HG03354 (cell line): Measurements from ENCODE around the gene FNIP1.
"Not testable (repeated sequence)": the region's sequence is repeated elsewhere in the genome, so short reads cannot be mapped to it uniquely, and the experiment has no call there.

ENCODE experiments used
- ATAC-seq: cut with Tn5 transposase; IDR thresholded peaks from one replicate; pipeline ENCODE4 v1.9.1; 2021; ENCODE audit warnings: mild to moderate bottlenecking; ENCODE audit not compliant: unreplicated experiment, poor library complexity, severe bottlenecking

FNIP1 gene

DNA sequence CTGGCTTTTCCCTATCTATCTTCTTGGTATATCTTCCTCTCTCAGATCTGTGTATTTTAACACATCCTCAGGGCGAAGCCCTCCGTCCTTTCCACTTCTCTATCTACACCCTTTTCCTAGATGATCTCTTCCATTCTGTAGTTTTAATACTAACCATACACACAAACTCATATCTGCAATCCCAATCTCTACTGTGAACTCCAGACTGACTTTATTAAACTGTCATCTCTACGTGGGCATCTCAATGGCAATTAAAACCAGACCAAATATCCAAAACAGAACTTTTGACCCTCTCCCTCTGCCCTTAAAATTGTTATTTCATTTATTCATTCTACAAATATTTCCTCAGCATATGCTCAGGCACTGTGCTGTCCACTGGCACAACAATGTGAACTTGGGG, 7.1 kb downstream of the FNIP1 start:
- no peak for ATAC-seq

DNA sequence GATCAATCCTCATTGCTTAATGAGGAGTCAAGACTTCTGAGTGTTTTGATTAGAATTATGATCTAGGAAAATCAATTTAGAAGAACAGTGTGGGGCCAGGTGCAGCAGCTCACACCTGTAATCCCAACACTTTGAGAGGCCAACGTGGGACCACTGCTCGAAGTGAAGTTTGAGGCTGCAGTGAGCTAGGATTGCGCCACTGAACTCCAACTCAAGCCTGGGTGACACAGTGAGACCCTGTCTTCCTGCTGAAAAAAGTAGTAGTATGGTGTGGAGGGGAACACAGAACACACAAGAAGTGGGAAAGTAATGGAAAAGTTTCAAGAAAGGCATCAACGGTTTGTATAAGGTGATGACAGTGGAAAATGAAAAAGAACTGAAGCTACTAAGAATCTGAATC, 9.1 kb downstream of the FNIP1 start:
- no peak for ATAC-seq

GRCh38 chr5:131786900-131787692, 9.7 kb downstream of the FNIP1 start:
- ATAC-seq = no peak

DNA sequence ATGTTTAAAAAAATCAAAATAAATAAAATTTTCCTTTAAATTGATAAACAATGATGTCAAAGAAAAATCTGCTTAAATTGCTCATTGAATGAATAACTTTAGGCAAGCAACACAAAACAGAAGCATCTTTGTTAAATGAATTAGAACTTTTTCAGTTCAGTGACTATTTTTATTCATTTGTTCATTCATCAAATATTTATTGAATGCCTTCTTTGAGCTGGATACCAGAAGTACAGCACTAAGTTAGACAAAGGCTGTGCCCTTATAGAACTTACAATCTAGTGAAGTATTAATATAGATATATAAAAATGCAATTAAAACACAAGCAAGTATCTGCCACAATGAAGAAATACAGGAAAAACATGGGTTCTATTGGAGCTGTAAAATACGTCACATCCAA, 10.8 kb downstream of the FNIP1 start:
- ATAC-seq = no peak

GRCh38 chr5:131783874-131784273, 12.9 kb downstream of the FNIP1 start:
- no peak for ATAC-seq

DNA sequence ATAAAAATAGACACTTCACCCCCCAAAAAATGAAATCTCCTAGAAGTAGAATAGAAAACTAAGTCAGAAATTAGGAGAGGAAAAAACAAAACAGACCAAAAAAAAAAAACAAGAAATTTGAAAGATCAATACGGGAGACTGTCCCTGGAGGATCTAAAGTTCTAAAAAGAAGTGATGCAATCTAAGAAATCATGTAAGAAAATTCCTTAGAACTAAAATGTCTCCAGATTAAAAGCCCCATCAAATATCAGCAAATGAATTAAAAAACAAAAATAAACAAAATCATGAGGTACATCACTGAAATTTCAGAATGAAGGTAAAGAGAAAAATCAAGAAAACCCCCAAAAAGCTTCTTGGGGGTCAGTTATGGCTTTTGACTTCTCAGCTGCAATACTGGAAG, 13.5 kb downstream of the FNIP1 start:
- ATAC-seq = no peak

GRCh38 chr5:131782717-131783116, 14.1 kb downstream of the FNIP1 start:
- no peak for ATAC-seq

DNA sequence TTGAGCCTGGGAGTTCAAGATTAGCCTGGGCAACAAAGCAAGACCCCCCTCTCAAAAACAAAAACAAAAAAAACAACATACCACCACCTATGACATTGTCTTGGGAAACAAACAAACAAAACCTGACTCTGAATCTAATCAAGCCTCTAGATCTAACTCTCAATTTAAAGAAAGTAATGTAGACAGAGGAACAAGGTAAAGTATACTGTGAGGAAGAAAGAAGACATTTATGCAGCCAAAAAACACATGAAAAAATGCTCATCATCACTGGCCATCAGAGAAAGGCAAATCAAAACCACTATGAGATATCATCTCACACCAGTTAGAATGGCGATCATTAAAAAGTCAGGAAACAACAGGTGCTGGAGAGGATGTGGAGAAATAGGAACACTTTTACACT, 18.7 kb downstream of the FNIP1 start:
- not testable (repeated sequence) for ATAC-seq

DNA sequence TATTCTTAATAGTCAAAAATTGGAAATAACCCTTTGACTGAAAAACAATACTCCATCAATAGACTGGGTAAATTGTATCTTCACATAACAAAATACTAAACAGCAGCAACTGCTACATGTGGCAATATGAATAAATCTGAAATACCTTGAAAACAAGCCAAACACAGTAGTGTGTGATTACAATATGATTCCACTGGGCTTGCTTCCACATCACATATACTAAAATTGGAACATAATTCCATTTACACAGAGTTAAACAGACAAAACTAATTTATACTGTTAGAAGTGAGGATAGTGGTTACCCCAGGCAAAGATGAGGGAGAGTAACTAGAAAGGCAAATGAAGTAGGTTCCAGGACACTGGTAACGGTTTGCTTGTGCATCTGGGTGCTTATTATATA, 20.4 kb downstream of the FNIP1 start:
- no peak for ATAC-seq

- no peak for ATAC-seq
These were observed 22.0 kb downstream of the FNIP1 start for GRCh38 chr5:131774652-131775367.

DNA sequence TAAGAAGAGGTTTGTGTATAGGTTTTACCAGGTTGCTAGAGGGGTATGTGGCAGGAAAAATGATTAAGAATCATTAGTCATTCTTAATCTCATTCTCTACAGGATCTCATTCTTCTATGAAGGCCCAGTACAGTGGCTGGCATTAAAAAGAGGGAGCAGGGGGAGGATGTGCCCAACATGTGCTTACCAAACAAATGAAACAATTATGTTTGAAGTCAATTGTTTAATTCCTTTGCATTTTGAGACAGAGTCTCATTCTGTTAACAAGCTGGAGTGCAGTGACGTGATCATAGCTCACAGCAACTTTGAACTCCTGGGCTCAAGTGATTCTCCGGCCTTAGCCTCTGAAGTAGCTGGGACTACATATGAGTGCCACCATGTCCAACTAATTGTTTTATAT, 23.0 kb downstream of the FNIP1 start:
- no peak for ATAC-seq

DNA sequence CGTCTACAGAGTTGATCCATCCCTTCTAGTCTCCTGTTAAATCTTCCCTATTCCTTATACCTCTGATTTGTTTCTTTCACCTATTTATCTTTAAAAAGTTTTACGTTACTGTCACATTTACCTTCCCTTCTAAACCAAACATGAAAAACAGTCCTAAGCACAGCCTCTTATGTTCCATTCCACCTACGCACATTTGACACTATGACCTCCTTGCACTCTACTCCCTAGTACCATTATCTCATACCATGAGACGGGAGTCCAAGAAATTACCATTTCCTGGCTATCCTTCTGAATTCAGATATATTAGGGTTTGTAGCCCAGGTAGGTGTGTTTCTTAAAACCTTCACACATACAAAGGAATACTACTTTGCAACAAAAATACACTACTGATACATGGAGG, 25.1 kb downstream of the FNIP1 start:
- ATAC-seq = no peak

- no peak for ATAC-seq
These were observed 26.9 kb downstream of the FNIP1 start for GRCh38 chr5:131769961-131770360.

- ATAC-seq = no peak
These were observed 27.5 kb downstream of the FNIP1 start for GRCh38 chr5:131769336-131769735.

GRCh38 chr5:131767891-131768290, 28.9 kb downstream of the FNIP1 start:
- no peak for ATAC-seq

DNA sequence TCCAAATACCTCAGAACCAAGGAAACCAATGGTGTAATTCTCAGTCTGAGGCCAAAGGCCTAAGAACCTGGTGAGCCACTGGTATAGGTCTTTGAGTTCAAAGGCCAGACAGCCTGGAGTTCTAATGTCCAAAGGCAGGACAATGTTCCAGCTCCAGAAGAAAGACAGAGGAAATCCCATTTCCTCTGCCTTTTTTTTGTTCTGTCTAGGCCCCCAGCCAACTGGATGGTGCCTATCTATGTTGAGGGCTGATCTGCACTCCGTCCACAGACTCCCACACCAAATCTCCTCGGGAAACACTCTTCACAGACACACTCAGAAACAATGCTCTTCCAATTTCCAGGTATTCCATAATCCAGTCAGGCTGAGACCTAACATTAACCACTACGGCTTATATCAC, 30.1 kb downstream of the FNIP1 start:
- ATAC-seq = no peak

DNA sequence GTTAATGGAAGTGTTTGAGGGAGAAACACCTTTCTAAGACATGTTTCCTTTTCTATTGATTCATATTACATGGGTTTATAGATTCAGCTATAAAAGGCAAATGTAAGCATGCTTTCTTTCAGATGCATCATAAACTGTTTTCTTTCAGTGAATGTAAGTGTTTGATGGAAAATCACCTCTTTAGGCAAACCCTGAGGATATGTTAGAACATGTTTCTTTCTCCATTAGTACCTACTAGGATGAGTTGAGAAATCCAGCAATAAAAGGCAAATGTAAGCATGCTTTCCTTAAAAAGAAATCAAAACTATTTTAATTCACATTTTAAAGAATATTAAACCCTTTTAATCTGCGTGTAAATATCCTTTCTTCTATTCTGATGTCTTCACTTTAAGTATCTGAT, 31.6 kb downstream of the FNIP1 start:
- no peak for ATAC-seq

DNA sequence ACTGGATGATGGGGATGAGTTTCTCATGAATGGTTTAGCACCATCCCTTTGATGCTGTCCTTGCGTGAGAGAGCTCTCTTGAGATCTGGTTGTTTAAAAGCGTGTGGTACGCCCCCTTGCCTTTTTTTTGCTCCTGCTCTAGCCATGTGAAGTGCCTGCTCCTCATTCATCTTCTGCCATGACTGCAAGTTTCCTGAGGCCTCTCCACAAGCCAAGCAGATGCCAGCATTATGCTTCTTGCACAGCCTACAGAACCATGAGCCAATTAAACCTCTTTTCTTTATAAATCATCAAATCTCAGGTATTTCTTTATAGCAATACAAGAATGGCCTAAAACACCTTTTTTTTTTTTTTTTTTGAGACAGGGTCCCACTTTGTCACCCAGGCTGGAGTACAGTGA, 32.8 kb downstream of the FNIP1 start:
- no peak for ATAC-seq

DNA sequence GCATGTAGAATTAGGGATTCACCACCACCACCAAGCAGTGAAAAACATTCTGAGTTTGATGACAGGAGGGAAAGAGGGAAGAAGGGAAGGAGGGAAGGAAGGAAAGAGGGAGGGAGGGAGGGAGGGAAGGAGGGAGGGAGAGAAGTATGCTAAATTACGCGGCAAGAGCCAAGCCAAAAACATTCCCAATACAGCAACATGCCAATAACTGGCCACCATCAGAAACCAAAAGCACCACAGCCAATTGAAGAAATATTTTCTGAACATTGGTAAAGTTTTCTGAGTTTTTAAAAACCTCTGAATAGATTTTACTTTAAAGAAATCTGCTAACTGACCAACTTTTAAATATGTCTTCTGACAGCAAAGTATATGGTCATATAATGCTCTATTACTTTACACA, 36.0 kb downstream of the FNIP1 start:
- ATAC-seq = no peak

DNA sequence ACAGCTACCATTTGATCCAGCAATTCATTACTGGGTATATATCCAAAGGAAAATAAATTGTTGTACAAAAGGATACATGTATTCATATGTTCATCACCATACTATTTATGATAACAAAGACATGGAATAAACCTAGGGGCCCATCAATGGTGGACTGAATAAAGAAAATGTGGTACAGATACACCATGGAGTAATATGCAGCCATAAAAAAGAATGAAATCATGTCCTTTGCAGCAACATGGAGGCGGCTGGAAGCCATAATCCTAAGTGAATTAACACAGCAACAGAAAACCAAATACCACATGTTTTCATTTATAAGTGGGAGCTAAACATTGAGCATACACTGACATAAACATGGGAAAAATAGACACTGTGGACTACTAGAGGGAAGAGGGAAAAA, 37.1 kb downstream of the FNIP1 start:
- no peak for ATAC-seq

GRCh38 chr5:131758520-131758900, 38.3 kb downstream of the FNIP1 start:
- ATAC-seq = no peak
